Activated gamma-delta T cell (primary cell): ENCODE measurements around the gene TNP1.

ENCODE experiments used
- DNase-seq: peaks from one replicate; lab custom pipeline; 2025; lab: John Stamatoyannopoulos, UW

TNP1 gene

GRCh38 chr2:216842636-216843035 is 17.2 kb downstream of the TNP1 start:
- DNase-seq = no peak

GRCh38 chr2:216839688-216840087 is 20.2 kb downstream of the TNP1 start:
- DNase-seq = no peak

GRCh38 chr2:216838151-216838550 is 21.7 kb downstream of the TNP1 start:
- no peak for DNase-seq

- no peak for DNase-seq
These were observed 22.1 kb downstream of the TNP1 start for GRCh38 chr2:216837740-216838139.

- DNase-seq = no peak
These were observed 26.8 kb downstream of the TNP1 start for GRCh38 chr2:216833061-216833460.

GRCh38 chr2:216830346-216830745 is 29.5 kb downstream of the TNP1 start:
- no peak for DNase-seq

- no peak for DNase-seq
These were observed 30.3 kb downstream of the TNP1 start for GRCh38 chr2:216829533-216829932.

- DNase-seq = no peak
These were observed 32.7 kb downstream of the TNP1 start for GRCh38 chr2:216827073-216827720.

GRCh38 chr2:216822470-216822869 is 37.4 kb downstream of the TNP1 start:
- DNase-seq = no peak

GRCh38 chr2:216820709-216821108 is 39.2 kb downstream of the TNP1 start:
- DNase-seq = no peak

GRCh38 chr2:216819766-216820165 is 40.1 kb downstream of the TNP1 start:
- no peak for DNase-seq

GRCh38 chr2:216819055-216819454 is 40.8 kb downstream of the TNP1 start:
- DNase-seq = no peak

- DNase-seq = no peak
These were observed 49.3 kb downstream of the TNP1 start for GRCh38 chr2:216810399-216811160.
